HG02884 (cell line): Measurements from ENCODE around the gene TCERG1L.

Experiments
- ATAC-seq: cut with Tn5 transposase; IDR thresholded peaks from one replicate; pipeline ENCODE4 v1.9.1; 2021; ENCODE audit warnings: mild to moderate bottlenecking, moderate library complexity; ENCODE audit not compliant: unreplicated experiment

TCERG1L gene

GRCh38 chr10:131231323-131231964, 80.1 kb downstream of the TCERG1L start:
- no peak for ATAC-seq

GRCh38 chr10:131230641-131231322, 80.7 kb downstream of the TCERG1L start:
- no peak for ATAC-seq

DNA sequence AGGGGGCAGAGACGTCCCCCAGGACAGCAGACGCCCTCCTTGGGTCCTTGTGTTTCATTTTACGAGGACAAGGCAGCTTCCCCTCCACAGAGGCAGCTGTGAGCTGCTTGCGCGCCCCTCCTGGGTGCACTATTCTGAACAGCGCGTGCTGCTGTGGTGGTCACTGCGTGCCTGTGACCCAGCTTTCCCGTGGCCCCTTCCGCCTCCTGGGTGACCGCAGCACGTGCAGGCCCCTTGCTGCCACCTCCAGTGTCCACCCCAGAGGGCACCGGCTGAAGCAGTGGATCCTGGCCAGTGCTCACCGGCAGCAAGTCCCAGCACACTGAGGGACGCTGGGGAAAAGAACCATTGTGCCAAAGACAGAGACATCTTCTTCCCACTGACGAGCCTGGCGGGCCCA, 81.4 kb downstream of the TCERG1L start:
- no peak for ATAC-seq

GRCh38 chr10:131227163-131227740, 84.3 kb downstream of the TCERG1L start:
- ATAC-seq: no peak

DNA sequence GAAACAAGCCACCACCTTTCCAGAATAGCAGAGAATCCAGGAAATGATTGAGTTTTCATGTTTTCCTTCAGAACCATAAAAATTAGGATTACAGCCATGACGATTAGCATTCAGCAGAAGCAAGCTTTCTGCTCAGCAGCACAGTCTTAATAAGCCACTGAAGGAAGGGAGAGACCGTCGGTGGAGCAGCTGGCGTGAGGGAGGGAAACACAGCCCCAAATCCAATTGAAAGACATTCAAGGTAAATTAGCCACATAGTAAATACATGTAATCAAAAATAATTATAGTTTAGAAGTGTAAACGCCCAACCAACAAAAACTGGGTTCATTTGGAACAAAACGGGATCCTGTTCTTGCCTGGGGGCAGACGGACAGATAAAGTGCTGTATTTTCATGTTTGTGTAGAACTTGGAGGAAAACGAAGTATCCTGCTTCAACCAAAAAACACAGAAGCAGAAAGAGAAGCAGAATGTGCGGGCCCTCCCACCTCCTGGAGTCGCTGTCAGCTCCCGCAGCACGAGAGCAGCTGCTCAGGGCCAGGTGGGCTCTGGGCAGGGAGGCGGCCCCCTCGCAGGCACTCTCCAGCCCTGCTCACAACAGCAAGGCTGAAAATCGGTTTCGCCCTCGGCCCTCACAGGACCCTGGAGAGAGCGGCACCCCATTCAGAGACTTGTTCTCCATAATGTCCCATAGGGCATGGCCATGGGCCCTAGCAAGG, 84.9 kb downstream of the TCERG1L start:
- ATAC-seq: no peak

DNA sequence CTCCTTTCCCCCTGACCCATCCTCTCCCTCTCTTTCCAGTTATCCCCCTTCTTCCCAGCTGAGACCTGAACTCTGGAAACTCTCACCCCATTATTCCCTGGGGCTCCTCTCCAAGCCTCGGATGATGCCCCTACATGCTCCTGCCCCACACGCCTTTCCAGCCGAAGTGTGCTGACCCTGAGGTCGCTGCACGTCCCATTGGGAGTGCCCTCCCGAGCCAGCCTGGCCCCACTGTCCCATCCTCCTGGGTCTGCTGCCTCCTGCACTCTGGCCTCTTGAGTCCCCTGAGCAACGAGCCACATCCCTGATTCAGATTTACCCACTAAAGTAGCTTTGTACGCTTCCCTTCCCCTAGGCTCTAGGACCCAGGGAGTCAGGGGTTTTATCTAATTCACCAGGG, 87.4 kb downstream of the TCERG1L start:
- ATAC-seq: no peak

DNA sequence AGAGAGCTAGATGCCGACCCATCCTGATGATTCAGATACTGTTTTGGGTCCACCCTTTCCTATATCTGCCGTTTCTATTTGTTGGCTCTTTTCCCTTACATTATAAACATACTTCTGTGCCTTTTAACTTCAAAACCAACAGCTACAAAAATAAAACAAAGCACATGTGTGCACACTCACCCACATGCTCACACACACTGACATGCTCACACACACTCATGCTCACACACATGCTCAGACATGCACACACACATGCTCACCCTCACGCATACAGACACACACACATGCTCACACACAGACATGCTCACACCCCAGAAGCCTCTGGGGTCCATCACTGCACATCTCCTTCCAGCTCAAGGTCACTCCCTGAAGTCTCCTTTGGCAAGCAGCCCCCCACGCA, 88.1 kb downstream of the TCERG1L start:
- no peak for ATAC-seq

DNA sequence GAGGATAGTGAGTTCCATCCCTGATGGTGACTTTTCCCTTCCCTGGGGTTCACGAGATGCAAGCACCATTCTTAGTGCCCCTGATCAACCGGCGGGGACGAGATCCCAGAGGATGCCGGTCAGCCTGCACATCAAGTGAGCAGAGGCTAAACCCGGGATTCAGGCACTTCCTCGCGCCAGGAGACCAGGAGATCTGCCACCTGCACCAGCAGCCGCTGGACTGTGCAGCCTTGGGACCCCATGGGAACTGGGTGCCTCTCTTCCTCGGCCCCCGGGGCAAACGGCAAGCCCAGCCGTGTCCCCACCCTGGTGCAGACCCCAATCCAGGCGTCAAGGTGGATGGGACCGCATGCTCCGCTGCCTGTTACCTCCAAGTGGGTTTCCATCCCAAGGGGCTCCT, 88.5 kb downstream of the TCERG1L start:
- no peak for ATAC-seq

DNA sequence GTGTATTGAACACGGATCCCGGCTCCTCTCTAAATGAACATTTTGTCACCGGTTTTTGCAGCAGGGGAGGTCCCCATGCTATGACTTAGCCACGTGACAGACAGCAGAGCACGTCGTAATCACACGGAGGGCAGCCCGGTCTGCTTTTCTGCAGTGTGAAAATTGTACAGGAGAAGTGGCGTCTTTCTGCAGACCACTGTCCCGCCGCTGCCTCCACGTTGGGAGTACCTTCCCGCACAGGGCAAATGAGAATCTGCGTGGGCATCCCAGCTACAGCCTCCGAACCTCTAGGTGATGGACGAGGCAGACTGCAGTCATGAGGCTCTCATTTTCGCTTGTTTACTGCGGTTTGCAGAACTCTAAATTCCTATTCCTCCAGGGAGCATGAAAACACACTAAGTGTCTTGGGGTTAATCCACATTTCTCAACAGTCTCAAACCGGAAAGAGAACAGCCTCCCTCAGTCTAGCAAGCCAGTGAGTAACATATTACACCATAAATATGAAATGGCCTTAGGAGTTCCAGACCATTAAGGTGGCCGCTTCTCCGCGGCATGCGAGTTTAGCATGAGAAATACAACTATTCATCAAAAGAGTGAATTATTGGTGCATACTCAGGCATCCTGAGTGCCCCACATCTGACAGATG, 89.8 kb downstream of the TCERG1L start:
- ATAC-seq: no peak

DNA sequence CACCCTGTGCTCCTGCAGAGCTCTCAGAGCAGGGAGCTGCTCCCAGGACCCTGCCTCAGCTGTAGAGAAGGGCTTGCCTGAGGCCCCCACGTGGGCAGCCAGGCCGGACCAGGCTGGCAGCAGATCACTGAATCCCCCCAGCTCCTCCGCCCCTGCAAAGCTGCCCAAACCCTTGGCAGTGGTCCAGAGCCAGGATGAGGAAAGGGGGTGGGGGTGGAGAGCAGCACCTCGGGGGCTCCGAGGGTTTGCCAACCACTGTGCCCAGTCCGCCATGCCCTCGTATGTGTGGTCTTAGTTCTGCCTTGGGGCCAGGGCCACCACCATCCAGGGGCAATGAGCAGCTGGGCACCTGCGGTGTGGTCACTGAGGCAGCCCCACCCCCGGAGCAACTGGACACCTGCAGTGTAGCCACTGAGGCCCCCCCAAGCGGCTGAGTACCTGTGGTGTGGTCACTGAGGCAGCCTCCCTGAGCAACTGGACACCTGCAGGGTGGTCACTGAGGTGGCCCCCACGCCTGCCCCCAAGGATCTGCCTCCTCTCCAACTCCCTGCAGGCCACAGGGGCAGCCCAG, 90.8 kb downstream of the TCERG1L start:
- ATAC-seq: no peak

- no peak for ATAC-seq
Observed at GRCh38 chr10:131219955-131220489, 91.5 kb downstream of the TCERG1L start.

DNA sequence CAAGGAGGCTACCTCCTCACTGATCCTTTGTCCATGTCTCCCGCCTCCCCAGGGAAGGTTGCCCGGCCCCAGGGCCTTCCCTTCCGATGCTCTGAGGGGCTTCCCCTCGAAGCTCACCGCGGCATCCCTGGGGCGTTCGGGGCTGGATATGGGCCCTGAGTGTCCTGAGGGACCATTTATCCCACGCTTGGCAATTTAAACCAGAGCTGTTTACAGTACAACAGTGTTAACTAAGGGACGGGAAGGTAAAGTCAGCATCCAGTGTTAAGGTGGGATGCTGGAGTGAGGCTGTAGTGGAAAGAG, 92.0 kb downstream of the TCERG1L start:
- no peak for ATAC-seq

DNA sequence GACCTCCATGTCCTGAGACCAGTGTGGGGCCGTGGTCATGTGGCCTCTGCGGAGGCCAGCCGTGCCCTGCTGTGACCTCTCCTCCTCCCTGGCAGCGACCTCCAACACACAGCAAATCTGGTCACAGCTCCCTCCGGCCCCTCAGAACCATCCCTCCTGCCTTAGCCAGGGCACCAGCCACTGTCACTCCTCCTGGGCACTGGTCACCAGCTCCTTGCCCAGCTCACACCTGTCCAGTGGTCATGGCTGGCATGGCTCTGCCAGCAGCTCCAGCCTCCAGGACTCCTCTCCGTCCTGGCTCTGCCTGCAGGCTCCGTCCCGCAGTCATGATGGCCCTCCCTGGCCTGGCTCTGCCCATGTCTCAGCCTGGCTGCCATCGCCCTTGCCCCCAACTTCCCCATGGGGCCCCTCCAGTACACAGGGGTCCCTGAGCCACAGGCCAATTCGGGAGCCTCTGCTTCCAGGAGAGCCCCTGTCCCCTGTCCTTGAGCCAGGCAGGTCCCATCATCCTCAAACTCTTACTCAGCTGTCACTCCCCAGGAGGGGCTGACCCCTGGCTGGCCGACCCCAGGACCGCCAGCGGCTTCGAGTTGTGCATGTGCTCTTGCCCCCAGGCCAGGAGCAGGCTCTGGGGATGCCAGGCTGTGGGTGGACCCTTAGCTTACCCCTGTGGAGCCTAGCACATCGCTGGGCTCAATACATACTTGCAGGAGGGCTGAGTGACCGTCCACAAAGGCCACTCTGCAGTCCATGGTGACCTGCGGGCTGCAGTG, 92.5 kb downstream of the TCERG1L start:
- ATAC-seq: no peak

GRCh38 chr10:131216681-131217230, 94.8 kb downstream of the TCERG1L start:
- ATAC-seq: no peak

DNA sequence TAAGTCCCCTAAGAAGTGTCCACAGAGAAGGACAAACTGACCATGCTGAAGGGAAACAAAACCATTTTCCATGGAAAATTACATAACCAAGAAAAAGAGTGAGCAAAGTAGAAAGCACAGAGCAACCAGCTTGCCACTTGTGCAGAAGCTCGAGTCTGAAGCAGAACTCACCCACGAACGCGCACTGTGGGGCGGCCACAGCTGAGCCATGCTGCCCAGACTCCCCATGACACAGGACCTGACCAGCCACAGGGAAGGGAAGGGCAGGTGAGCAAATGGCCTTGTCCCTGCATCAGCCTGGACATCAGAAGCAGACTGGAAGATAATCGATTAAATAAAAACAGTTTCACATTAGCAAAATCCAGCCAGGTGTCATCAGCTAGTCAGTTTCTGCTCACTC, 95.7 kb downstream of the TCERG1L start:
- no peak for ATAC-seq

DNA sequence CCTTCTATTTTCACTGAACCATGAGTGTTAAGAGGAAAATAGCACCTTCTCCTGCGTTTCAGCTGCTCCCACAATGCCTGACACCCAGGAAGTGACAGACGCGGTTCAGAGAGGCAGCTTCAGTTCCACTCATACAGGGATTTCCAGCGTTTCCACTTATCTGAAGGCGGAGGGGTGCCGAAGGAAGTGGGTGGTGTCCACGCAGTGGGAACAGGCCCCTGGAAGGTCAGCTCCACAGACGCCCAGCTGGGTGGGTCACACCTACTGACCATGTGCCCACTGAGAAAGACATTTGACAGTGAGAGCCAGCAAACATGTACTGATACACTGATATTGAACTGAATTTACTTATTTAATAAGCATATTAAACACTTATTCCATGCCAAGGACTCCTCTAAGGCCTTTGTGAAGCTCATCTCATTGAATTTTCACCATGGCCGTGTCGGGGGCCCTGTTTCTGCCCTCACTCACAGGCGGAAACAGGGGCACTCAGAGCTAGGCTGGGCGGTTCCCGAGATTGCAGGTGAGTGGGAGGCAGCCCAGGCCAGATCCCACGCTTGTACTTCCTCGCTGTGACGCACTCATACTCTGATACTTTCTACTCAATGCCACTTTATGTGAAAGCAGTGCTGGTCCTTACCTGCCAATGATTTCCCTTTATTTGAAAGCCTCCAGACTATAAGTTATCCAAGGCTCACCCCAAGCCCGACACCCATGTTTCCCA, 96.8 kb downstream of the TCERG1L start:
- ATAC-seq: no peak

- ATAC-seq: no peak
Observed at GRCh38 chr10:131213741-131214505, 97.6 kb downstream of the TCERG1L start.

GRCh38 chr10:131212763-131213325, 98.7 kb downstream of the TCERG1L start:
- no peak for ATAC-seq
